H1 (cell line): Measurements from ENCODE around the gene ULK1. TPM values are rescaled to one million over a fixed set of nuclear protein-coding genes. Genes with fewer than 3 reads are reported as not detected.

Source experiments
- CTCF ChIA-PET: fragments of 300-600 bp; sonication (Branson Sonifier 250); formaldehyde crosslinking; loops from one replicate; lab custom pipeline; 2021; ENCODE audit not compliant: partially characterized antibody; lab: Charles Lee
- POLR2A ChIA-PET: fragments of 300-600 bp; sonication (Branson Sonifier 250); formaldehyde crosslinking; loops from one replicate; lab custom pipeline; 2021; ENCODE audit warnings: inconsistent platforms; ENCODE audit not compliant: partially characterized antibody; lab: Charles Lee
- DNase-seq, 2 experiments: peaks; one replicate each; pipeline versions ENCODE4 v3.0.0 to v3.0.0-alpha.2; 2010 to 2022; ENCODE audit warnings: low spot score in 2 of 2, low read depth in 1 of 2, mixed read lengths in 1 of 2
- FAIRE-seq: peaks from 2 replicates; lab custom pipeline; 2011; peaks lifted over from hg19 to GRCh38; lab: Jason Lieb, UNC
- H2AFZ ChIP-seq: 2 replicates; pipeline ENCODE4 v1.8.1; 2012; ENCODE audit warnings: low read length, inconsistent platforms
- H2AK5ac ChIP-seq: 2 replicates; pipeline ENCODE4 v1.6.1; 2013; ENCODE audit warnings: low read depth, low read length
- H2BK120ac ChIP-seq: replicated peaks from 2 replicates; pipeline ENCODE3; 2013; ENCODE audit warnings: low read depth, low read length, inconsistent platforms
- H2BK12ac ChIP-seq: 2 replicates; pipeline ENCODE4 v1.6.1; 2013; ENCODE audit warnings: low read depth, low read length
- H2BK15ac ChIP-seq: 2 replicates; pipeline ENCODE4 v1.6.1; 2013; ENCODE audit warnings: low read length
- H2BK20ac ChIP-seq: 2 replicates; pipeline ENCODE4 v1.6.1; 2013; ENCODE audit warnings: low read length
- H2BK5ac ChIP-seq: 2 replicates; pipeline ENCODE4 v1.6.1; 2013; ENCODE audit warnings: low read depth, low read length
- H3K14ac ChIP-seq: 2 replicates; pipeline ENCODE4 v1.6.1; 2013; ENCODE audit warnings: inconsistent platforms; ENCODE audit not compliant: insufficient read length
- H3K18ac ChIP-seq: 2 replicates; pipeline ENCODE4 v1.6.1; 2013; ENCODE audit warnings: low read length; ENCODE audit errors: extremely low read depth
- H3K23ac ChIP-seq: 2 replicates; pipeline ENCODE4 v1.6.1; 2013; ENCODE audit warnings: inconsistent platforms; ENCODE audit not compliant: insufficient read length
- H3K23me2 ChIP-seq: 2 replicates; pipeline ENCODE4 v1.6.1; 2013; ENCODE audit warnings: low read depth, low read length
- H3K27ac ChIP-seq: 2 replicates; pipeline ENCODE4 v1.6.1; 2011; ENCODE audit warnings: low read depth, low read length, inconsistent platforms
- H3K27me3 ChIP-seq, 4 experiments: replicated peaks in 1 of 4; 1 replicate in 1 of 4; 2 replicates in 3 of 4; pipeline versions ENCODE4 v1.6.1 to v1.8.1; 2011 to 2013; ENCODE audit warnings: low read length in 3 of 4, mild to moderate bottlenecking in 3 of 4, inconsistent platforms in 2 of 4, mixed read lengths in 2 of 4, moderate library complexity in 1 of 4; ENCODE audit not compliant: control insufficient read depth in 3 of 4, insufficient read depth in 3 of 4; ENCODE audit errors: extremely low read depth in 1 of 4
- H3K36me3 ChIP-seq, 4 experiments: 2 replicates each; pipeline versions ENCODE4 v1.6.1 to v1.8.1; 2011 to 2013; ENCODE audit warnings: mild to moderate bottlenecking in 4 of 4, low read length in 3 of 4, moderate library complexity in 2 of 4, control low read depth in 1 of 4, inconsistent platforms in 1 of 4; ENCODE audit not compliant: insufficient read depth in 4 of 4, control insufficient read depth in 2 of 4
- H3K4ac ChIP-seq: replicated peaks from 2 replicates; pipeline ENCODE3; 2013; ENCODE audit warnings: low read length, low read depth, mixed read lengths, inconsistent platforms; ENCODE audit not compliant: insufficient read length
- H3K4me1 ChIP-seq, 4 experiments: replicated peaks in 1 of 4; 1 replicate in 1 of 4; 2 replicates in 3 of 4; pipeline versions ENCODE4 v1.6.1 to v1.8.1; 2011 to 2013; ENCODE audit warnings: low read length in 3 of 4, inconsistent platforms in 2 of 4, mixed read lengths in 1 of 4; ENCODE audit not compliant: insufficient read depth in 4 of 4, control insufficient read depth in 3 of 4
- H3K4me2 ChIP-seq, 2 experiments: 2 replicates each; pipeline versions ENCODE4 v1.6.1 to v1.8.1; 2011 to 2013; ENCODE audit warnings: low read depth in 2 of 2, low read length in 2 of 2, control low read depth in 1 of 2, inconsistent platforms in 1 of 2, mild to moderate bottlenecking in 1 of 2; ENCODE audit not compliant: insufficient read depth in 1 of 2
- H3K4me3 ChIP-seq, 4 experiments: fragments of 200-600, 300-600 bp in 1 of 4; sonication (generic), shearing (Covaris generic), sonication (Bioruptor Twin) in 1 of 4; 2 replicates each; pipeline versions ENCODE4 v1.5.1 to v1.8.1; 2011 to 2016; ENCODE audit warnings: low read length in 4 of 4, low read depth in 3 of 4, control low read depth in 2 of 4, inconsistent platforms in 2 of 4, mild to moderate bottlenecking in 2 of 4, mixed read lengths in 1 of 4, moderate library complexity in 1 of 4; ENCODE audit not compliant: insufficient read depth in 2 of 4; ENCODE audit errors: extremely low read depth in 1 of 4
- H3K56ac ChIP-seq: replicated peaks from 2 replicates; pipeline ENCODE3; 2013; ENCODE audit warnings: low read depth, mild to moderate bottlenecking, mixed read lengths, low read length, inconsistent platforms; ENCODE audit not compliant: insufficient read length
- H3K79me1 ChIP-seq: 2 replicates; pipeline ENCODE4 v1.6.1; 2013; ENCODE audit warnings: low read depth, low read length, control low read depth
- H3K79me2 ChIP-seq, 2 experiments: 2 replicates each; pipeline versions ENCODE4 v1.6.1 to v1.8.1; 2012 to 2013; ENCODE audit warnings: low read length in 2 of 2, mild to moderate bottlenecking in 2 of 2, inconsistent platforms in 1 of 2; ENCODE audit not compliant: insufficient read depth in 2 of 2, control insufficient read depth in 1 of 2
- H3K9ac ChIP-seq, 4 experiments: replicated peaks in 1 of 4; 1 replicate in 1 of 4; 2 replicates in 3 of 4; pipeline versions ENCODE4 v1.6.1 to v1.8.1; 2011 to 2013; ENCODE audit warnings: low read depth in 3 of 4, low read length in 3 of 4, control low read depth in 2 of 4, mild to moderate bottlenecking in 2 of 4, moderate library complexity in 2 of 4, inconsistent platforms in 1 of 4; ENCODE audit errors: extremely low read depth in 1 of 4
- H3K9me3 ChIP-seq, 2 experiments: 2 replicates each; pipeline versions ENCODE4 v1.6.1 to v1.8.1; 2012 to 2013; ENCODE audit warnings: mild to moderate bottlenecking in 2 of 2, moderate library complexity in 2 of 2, control low read depth in 1 of 2, inconsistent platforms in 1 of 2, low read depth in 1 of 2, low read length in 1 of 2, mixed read lengths in 1 of 2; ENCODE audit not compliant: insufficient read depth in 2 of 2
- H4K20me1 ChIP-seq, 2 experiments: replicated peaks in 1 of 2; 2 replicates each; pipeline versions ENCODE3 to v1.8.1; 2011 to 2013; ENCODE audit warnings: inconsistent platforms in 2 of 2, low read length in 2 of 2, mild to moderate bottlenecking in 1 of 2; ENCODE audit not compliant: insufficient read depth in 2 of 2, control insufficient read depth in 1 of 2
- H4K5ac ChIP-seq: 2 replicates; pipeline ENCODE4 v1.6.1; 2013; ENCODE audit warnings: low read length, low read depth, mixed read lengths, inconsistent platforms; ENCODE audit not compliant: insufficient read length
- H4K8ac ChIP-seq: 2 replicates; pipeline ENCODE4 v1.8.0; 2013; ENCODE audit warnings: mild to moderate bottlenecking, moderate library complexity, low read length, inconsistent platforms; ENCODE audit not compliant: insufficient read depth; ENCODE audit errors: extremely low read depth
- H4K91ac ChIP-seq: replicated peaks from 2 replicates; pipeline ENCODE3; 2013; ENCODE audit warnings: low read length, mixed read lengths, inconsistent platforms; ENCODE audit not compliant: insufficient read length
- BACH1 ChIP-seq: IDR thresholded peaks from 2 replicates; pipeline ENCODE4 v1.6.1; 2012; ENCODE audit warnings: low read length, improper control_type of control experiment
- POLR2A ChIP-seq, 2 experiments: IDR thresholded peaks; 1 replicate in 1 of 2; 2 replicates in 1 of 2; pipeline ENCODE4 v1.6.1; 2011; ENCODE audit warnings: low read depth in 2 of 2, low read length in 2 of 2, mild to moderate bottlenecking in 2 of 2; ENCODE audit errors: control extremely low read depth in 1 of 2
- SRF ChIP-seq: IDR thresholded peaks from 2 replicates; pipeline ENCODE4 v1.6.1; 2011; ENCODE audit warnings: mild to moderate bottlenecking, low read depth, low read length, moderate library complexity
- WGBS, 2 experiments: shearing (Covaris generic) in 1 of 2; methylation state at CpG; one replicate each; pipeline versions ENCODE4 v1.1.6 to v1.1.7; 2013 to 2015; ENCODE audit warnings: low lambda C conversion rate in 2 of 2, mixed read lengths in 2 of 2, inconsistent platforms in 1 of 2, low coverage in 1 of 2, missing lambda C conversion rate in 1 of 2; ENCODE audit not compliant: insufficient replicate concordance in 2 of 2, insufficient coverage in 1 of 2, insufficient read length in 1 of 2; ENCODE audit errors: extremely low coverage in 1 of 2, missing lambda C conversion rate in 1 of 2; 5-methylcytosine and 5-hydroxymethylcytosine counted together
- polyA plus RNA-seq, 7 experiments: library from polyadenylated mRNA; depleted of rRNA in 3 of 7; stranded (reverse) in 5 of 7; unstranded in 2 of 7; fragments of >200 nt in 5 of 7; fragments of 200-250 nt in 2 of 7; gene quantifications; 1 replicate in 5 of 7; 2 replicates in 1 of 7; 4 replicates in 1 of 7; pipeline versions ENCODE4 v1.2.1 to v1.2.3, GENCODE V29; 2011 to 2013; ENCODE audit warnings: missing spikeins in 2 of 7, mixed read lengths in 2 of 7
- total RNA-seq: library from RNA; stranded (reverse); fragmentation: NEBNext Ultra II Directional; extraction: Animal tissue kit (Norgen Biotek cat#: 25700); gene quantifications from 2 replicates; pipeline ENCODE4 v1.2.1, GENCODE V29; 2021

Gene ULK1
- total and polyA plus RNA-seq, 2 of the 8 experiments (the other 6 are each of a cell fraction or from before 2014, with no cell fraction given), result 13.0 to 44.1 TPM

- H3K18ac ChIP-seq, result no peak overlapping the region
- no peak overlapping the region for H2BK120ac ChIP-seq
- no peak for DNase-seq
- H3K4me3 ChIP-seq, result no peak overlapping the region
- H3K4ac ChIP-seq, result no peak overlapping the region
- no peak overlapping the region for H3K27ac ChIP-seq
- no peaks in the 10 kb centered on the region for H3K27me3 ChIP-seq
- H3K9me3 ChIP-seq, result no peaks in the 10 kb centered on the region
- H3K4me1 ChIP-seq, result peaks cover 0 to 16% (median 15%) of the 10 kb centered on the region in 4 experiments; a peak in 6 of 7 replicates
- no peak overlapping the region for H3K14ac ChIP-seq
- H3K79me2 ChIP-seq, result peaks cover 0 to 40% of the 10 kb centered on the region in 2 experiments; a peak in 1 of 4 replicates
- H2BK15ac ChIP-seq, result no peak overlapping the region
- H4K20me1 ChIP-seq, result peaks cover 16 to 22% of the 10 kb centered on the region in 2 experiments
- no peak overlapping the region for H4K91ac ChIP-seq
- no peak overlapping the region for H4K8ac ChIP-seq
- H3K9ac ChIP-seq, result no peak overlapping the region
- H4K5ac ChIP-seq, result no peak overlapping the region
- H2AK5ac ChIP-seq, result no peak overlapping the region
- no peak overlapping the region for H2AFZ ChIP-seq
- H2BK20ac ChIP-seq, result no peak overlapping the region
- H3K23me2 ChIP-seq, result peaks cover 9% of the 10 kb centered on the region; the same call in 1 of the 2 replicates
- FAIRE-seq, result no peak
- 95% methylated on average over 18 of the region's 18 CpGs; no CpG with 5 or more reads in 1 of the 2 experiments for WGBS, 2 experiments
- no peak overlapping the region for H3K23ac ChIP-seq
- peaks cover 0 to 7% (median 3%) of the 10 kb centered on the region in 4 experiments; a peak in 3 of 8 replicates for H3K36me3 ChIP-seq
- H3K4me2 ChIP-seq, result no peak overlapping the region; a peak in 1 of 4 replicates
- no peak overlapping the region for H2BK12ac ChIP-seq
- H2BK5ac ChIP-seq, result no peak overlapping the region
- POLR2A ChIA-PET, result interaction anchor here (0.6 to 2.6 kb wide), 6 partner anchors 16 to 37 kb away, joined by 3 to 10 read pairs (median 5); partner anchors contain the start of gene PUS1
- CTCF ChIA-PET, result interaction anchor here (1.1 kb wide), 1 partner anchor 16 kb away, joined by 3 read pairs; no protein-coding TSS in a partner anchor
- H3K79me1 ChIP-seq, result peaks cover 11% of the 10 kb centered on the region
- H3K56ac ChIP-seq, result no peak overlapping the region
- no peak for TF ChIP-seq POLR2A (IDR thresholded peaks at IDR 0.05; ENCODE audit: control extremely low read depth in 1 of 2, low read depth in 2 of 2, low read length in 2 of 2)
- TF ChIP-seq BACH1, result no peak
- TF ChIP-seq SRF, result no peak
These were observed 2.9 kb downstream of the ULK1 start for GRCh38 chr12:131897276-131897675.
